Fibroblast of the conjunctiva (primary cell): Measurements from ENCODE around the gene KCTD1.
A peak's percentile ranks its signal among the peaks of the same experiment; 100 is the strongest.

ENCODE experiments used
- DNase-seq: peaks from one replicate; pipeline ENCODE4 v3.0.0-alpha.2; 2010; ENCODE audit warnings: low read depth

The KCTD1 gene

DNA sequence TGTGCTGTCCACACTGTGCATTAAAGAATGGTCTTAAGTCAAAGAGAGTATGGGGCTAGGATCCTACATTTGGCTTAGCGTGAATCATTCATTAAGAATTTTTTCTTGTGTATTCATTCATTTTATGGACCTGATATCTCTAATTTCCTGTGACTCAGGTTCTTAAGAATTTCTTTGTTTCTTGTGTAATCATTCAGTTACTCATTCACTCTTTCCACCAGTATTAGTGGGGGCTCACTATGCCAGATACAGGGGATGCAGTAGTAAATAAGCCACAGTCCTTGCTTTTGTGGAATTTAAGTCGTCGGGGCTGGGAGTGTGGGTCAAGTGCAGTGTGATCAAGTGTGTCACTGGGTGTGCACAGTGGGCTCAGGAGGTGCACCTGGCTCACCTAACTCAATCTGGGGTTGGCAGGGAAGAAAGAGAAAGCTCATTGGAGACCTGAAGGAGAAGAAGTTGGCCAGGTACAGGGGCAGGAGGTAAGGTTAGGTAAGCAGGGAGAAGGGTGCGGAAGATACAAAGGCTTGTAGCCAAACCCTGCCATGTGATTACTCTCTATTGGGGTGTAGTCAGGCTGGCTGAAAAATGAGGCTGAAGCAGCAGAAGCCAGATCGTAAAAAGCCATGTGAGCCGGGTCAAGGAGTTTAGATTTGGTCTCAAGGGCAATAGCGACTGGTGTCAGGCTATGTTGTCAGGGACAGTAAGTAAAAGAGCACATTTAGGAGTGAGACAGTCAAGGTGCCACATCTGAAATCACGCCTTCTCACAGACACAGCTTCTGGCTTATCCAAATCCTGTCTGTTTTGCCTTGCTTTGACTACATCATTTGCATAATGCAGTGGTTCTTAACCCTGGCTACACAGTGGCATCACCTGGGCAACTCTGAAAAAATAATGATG is 67.2 kb downstream of the KCTD1 start:
- DNase-seq: peak; percentile 72

DNA sequence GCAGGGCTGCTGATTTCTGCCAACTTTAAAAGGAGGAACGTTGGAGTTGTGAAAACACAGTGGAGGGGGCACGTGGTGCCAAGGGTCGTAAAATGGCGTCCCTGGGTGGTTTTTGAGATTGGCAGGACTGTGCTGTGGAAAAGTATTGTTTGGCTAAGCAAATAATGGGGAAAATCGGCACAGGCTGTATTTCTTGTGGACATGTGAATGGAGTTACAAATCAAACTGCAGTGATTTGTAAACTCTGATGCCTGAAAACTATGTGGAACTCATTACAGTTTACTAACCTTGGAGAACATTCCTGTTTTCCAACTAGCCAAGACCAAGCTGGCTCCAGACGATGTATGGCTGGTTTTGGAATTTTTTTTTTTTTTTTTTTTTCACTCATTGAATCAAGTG is 68.7 kb downstream of the KCTD1 start:
- no peak for DNase-seq

DNA sequence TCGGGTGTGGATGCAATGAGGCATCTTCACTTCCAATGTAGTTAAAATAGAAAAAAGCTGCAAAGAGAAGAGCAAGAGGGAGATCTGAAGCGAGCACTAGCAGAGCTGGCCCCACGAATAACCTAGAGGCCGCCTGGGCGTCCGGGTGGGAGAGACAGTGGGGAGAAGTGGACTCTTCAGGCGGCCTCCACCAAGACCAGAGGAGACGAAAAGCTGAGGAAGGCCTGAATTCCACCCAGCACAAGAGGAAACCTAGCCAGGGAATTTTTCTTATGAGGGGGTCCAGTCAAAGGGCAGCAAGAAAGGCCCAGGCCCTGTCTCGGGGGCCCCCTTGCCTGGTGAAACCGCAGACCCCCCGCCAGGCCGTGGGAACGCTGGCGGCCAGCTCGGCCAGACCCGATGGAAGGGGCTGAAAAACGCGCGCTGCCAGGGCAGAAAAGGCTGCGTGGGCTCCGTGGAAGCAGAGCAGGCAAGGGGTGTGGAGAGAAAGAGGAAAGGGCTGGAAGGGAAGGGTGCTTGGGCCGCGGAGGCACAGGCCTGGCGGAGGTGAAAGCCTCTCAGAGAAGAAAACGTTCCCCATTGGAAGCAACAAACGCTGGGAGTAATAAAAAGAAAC is 69.2 kb downstream of the KCTD1 start:
- no peak for DNase-seq

DNA sequence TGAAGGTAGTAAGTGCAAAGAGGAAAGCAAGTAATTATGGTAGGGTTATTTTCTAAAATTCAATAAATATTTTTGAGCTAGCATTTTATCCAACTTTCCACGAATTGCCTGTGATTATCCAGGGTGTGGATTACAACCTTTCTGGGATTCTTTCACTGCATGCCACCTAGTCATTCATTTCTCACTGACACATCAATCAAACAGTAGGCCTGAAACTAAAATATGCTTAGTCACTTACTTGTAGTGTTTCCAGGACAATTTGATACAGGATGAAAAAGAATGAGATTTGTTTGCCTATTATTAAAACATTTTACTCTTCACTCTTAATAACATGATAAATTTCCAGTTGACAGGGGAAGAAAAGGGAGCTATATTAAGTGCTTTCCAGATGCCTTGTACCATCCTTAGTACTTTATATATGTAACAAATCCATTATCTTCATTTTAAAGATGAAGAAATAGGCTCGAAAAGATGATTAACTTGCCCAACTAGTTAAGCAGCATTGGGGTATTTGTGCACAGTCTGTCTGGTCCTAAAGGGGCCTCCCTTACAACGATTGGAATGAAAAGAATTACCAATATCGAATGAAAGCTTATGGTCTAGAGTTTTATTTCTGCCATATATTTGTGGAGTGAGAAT is 70.4 kb downstream of the KCTD1 start:
- DNase-seq: no peak

DNA sequence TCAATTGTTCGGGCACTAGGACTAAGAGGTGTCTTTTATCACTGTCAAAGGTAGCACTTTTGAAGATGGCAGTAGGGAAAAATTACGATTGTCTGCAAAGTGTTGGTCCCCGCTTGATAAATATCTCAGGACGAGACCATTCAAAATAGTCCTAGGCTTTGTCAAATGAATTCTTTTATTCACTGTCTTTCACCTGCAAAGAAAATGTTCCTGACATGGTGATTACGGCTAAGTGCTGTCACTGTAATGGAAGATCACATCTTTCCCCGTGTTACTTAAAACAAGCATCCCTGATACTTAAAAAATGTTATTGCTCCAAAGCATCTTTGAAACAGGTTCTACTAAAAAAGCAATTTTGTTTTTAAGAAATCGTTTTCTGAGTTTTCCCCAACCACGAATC is 71.7 kb downstream of the KCTD1 start:
- DNase-seq: no peak

DNA sequence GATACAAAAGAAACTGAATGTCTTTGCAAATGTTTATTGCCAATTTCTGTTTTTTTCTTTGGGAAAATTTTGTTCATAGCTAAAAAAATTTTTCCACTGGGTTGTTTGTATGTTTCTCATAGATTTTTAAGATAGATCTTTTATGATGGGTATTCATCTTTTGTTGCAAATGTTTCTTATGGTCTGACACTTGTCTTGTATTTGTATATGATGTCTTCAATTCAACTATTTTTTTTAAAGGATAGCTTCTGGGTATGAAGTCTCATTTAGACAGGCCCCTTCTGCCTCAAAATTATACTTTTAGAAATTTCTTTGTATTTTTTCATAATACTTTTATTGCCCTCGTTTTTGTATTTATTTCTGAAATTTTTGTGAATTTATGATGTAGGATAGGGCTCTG is 73.8 kb downstream of the KCTD1 start:
- DNase-seq: no peak

DNA sequence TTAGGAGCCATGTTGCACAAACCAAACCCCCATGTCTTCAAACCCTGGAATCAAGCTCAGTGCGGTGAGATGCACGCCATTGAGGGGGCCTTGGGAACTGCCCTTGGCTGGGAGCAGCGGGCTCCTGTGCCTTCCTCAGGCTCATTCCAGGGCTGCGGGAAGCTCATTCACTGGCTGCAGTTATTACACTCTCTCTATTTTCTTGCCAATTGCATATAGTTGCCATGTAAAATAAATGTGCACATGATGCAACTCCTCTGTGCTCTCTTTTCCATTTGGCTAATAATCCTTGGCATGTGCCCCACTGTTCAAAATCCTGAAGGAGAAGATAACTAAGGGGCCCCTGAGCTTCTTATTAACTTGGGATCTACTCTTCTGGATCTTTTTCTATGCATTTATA is 74.7 kb downstream of the KCTD1 start:
- DNase-seq: peak; percentile 39

DNA sequence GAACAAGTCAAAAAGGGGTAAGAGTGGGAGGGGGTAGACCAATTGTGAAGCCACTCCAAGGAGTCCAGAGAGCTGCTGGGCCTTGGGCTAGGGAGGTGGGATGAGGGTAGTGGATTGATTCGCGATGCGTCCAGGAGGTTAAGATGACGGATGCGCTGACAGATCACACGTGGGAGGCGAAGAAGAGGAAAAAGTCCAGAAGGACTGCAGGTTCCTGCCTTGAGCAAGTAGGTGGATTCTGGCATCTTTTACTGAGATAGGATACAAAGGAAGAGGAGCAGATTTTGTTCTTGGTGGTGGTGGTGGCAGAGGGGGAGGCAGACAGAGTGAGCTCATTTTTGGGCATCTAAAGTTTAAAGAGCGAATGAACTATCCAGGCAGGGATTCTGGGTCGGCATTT is 76.5 kb downstream of the KCTD1 start:
- DNase-seq: no peak

DNA sequence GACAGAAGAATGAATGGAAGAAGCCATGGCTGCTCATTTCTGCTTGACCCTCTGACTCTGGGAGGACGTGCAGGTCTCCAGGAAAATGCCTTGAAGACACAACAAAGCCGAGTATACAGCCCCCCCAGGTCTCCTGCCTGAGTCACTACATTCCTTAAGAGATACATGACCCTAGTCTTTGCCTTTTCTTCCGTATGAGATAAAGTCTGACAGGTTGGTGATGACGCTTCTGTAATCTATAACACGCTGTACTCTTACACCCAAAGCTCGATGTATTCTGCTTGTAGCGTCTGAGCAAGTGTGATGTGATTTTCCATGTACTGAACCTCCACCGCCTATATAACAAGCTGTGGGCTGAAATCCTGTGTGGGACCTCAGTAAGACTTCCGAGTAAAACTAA is 77.3 kb downstream of the KCTD1 start:
- DNase-seq: no peak

DNA sequence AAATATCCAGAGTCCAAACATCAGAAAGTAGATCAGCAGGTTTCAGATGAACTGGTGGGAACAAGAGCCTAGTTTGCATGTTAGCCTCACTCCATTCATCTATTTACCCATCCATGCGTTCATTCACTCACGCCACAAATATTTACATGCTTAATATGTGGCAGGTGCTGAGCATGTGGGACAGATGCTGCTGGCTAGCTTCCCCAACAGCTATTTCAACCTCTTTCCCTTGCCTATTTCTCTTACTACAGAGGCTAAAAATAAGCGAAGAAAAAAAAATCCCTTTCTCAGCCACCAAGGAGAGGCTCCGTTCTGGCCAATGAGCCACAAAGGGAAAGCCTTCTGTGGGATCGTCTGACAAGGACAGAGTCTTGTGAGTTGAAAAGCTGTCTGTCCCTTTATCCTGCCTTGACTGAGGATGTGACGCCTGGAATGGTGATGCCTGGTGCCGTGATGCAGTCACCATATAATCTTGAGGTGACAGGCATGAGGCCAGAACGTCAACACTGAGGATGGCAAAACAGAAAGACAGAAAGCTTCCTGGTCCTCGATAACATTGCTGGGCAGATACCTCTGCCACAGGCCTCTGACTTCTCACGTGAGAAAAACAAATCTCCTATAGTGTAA is 78.2 kb downstream of the KCTD1 start:
- no peak for DNase-seq

DNA sequence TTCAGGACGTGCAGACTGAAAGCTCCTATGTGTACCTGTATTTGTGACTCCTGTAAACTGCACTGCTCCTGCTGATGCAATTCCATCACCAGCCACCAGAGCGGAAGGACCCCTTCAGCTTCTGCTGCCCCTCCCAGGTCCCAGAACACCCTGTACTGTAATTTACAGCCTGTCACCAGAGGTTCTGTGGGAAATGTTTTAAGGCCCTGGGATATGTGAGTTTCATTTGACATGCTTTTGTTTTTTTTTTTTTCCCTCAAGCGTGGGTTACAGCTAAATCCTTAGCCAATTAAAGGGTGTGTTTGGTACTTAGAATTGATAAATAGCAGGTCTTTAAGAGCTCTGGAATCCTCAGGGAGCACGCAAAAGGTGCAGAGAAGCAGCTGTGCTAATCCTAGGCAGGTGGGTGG is 79.4 kb downstream of the KCTD1 start:
- DNase-seq: no peak

DNA sequence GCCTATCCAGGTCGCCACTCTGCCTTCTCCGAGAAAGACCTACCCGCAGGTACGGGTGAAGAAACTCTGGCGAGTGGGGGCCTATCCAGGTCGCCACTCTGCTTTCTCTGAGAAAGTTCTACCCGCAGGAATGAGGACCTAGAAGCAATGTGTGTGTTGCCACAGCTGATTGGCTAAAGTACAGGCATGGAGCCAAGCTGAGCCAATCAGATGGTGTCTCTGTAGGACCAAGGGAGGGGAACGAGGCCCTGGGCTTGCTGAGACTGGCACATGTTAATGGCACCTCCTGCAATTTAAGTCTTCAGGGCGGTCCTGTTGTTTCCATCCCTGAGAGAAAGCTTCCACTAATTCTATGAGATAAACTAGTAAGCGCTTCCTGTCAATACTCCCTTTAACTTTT is 82.3 kb downstream of the KCTD1 start:
- no peak for DNase-seq

DNA sequence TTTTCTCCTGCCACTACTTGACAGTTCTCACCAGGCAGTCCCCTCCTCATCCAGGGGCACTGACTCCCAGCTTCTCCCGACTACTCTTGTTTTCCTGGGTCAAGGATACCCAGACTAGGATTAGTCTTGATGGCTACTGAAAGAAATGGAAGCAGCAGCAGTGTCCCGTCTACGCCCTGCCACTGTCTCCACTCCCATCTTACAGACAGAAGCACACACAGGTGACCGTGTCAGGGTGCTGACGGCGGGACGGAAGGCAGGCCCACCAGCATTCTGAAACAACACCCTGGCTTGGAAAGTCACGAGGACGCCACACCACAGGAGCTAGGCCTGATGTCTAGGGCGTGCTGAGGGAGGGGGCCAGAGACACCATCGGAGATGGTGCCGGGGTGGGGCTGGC is 82.9 kb downstream of the KCTD1 start:
- DNase-seq: no peak

DNA sequence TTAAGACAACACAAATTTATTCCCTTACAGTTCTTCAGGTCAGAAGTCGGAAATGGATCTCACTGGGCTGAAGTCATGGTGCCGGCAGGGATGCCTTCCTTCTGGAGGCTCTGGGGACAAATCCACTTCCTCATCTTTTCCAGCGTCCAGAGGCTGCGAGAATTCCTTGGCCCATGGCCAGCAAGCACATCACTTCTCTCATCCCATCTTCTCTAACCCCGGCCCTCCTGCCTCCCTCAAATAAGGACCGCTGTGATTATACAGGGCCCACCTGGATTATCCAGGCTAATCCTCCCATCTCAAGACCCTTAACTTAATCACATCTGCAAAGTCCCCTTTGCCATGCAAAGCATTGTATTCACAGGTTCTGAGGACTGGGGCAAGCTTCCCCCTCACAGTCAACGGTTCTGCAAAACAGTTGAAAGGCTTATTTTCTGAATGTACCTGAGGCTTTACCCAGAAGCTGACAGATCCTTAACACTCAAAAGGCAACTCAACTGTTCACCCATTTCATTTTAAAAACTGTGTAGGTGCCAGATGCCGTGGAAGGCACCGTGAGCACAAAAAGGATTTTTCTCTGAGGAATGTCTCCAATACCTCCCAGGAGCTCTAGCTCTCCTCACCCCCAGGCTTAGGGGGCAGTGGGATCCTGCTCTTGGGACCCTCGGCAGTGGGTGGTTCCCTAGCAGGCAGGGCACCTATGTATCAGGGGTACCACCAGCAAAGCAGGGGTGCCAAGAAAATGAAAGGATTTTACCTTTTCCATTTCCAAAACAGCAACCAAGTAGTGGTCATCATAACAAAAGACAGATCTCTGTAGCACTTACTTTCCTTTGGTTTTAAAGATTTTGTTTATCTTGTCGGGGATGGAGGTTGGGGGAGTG is 84.0 kb downstream of the KCTD1 start:
- no peak for DNase-seq

DNA sequence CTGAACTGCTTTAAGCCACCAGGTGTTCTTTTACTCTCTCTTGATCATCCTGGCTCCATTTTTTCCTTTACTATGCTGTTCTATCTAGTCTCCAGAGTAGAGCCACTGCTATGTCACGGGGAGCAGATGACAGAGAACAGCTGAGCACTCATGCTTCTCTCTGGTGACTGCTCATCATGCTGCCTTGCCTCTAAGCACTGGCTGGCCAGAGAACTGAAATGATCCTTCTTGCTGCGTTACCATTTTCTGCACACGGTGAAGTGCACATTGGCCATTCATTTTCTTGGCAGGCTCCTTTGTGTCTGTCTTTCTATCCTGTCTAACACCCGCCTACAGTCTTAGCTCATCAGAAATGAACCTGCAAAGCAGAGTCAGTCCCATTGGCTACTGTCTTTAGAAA is 86.0 kb downstream of the KCTD1 start:
- DNase-seq: no peak

DNA sequence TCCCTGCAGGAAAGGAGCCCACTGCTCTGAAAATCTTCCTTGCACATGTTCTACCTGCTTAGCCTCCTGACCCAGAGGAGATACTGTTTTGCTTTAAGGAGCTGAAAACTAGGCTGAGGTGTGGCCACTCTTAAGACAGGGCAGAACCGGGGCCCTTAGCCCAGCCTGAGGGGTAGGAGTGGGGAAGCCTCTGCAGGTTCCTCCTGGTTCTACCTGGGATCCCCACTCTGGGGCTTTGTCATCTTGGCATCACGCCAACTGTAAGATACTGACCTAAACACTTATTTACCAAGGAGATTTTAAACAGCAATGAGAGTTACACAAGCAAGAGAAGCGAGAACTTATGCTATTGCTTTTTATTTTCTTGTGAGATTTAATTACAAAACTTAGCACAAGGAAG is 86.9 kb downstream of the KCTD1 start:
- DNase-seq: no peak

DNA sequence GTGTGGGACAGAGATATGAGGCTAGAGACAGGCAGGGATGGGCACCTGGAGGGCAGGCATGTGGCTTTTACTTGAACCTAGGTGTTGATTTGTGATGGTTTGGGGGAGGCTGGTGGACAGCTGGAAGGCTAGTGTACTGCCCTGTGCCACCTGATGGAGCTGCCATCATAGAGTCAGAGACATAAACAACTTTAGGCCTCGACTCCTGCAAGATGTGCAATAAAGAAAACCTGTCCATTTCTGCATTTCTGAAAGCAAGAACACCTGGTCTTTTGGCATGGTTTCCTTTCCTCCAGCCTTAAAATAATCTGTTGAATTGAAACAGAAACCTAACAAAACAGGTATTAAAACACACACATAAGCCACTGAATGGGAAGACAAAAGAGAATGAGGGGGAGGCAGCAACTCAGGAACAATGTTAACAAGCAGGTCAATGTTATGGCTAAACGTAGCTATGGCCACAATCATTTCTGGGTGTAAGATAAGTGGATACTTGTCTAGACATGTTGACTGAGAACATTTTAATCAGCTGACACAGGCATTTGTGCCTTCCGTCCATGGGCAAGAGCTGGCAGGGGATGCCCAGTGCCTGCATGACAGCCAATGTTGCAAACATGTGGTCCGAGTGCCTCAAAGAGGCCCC is 87.8 kb downstream of the KCTD1 start:
- DNase-seq: no peak

DNA sequence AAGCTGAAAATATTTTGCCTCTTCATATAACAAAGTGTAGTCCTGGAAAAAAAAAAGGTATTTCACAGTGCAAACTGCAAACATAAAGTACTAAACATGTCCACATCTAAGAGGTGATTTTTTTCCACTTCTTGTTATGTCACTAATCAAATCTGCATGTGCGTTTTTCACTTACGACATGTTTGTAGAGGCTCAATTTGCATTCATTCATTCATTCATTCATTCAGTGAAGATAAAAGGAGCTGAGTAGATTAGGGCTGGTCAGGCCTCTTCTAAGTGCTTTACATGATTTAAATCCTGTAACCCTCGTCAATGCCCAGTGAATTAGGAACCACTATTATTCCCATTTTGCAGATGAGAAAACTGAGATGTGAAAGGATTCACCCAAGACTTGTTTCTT is 88.5 kb downstream of the KCTD1 start:
- DNase-seq: no peak

DNA sequence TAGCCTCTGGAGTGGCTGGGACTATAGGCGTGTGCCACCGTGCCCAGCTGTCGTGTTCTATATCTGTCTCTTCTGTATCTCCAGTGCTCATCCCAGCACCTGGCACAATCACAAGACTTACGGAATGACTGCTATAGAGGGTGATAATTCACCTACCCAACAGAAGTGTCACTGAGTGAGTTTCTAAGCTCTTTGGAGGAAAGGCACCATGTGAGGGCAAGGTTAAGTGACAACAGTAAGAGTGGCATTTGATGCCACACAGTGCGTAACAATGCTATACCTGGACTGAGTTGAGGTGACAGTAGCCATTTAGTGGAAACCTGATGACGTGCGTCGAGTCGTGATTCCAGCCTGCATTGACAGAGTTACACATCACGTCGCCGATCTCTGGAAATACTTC is 89.0 kb downstream of the KCTD1 start:
- DNase-seq: no peak

DNA sequence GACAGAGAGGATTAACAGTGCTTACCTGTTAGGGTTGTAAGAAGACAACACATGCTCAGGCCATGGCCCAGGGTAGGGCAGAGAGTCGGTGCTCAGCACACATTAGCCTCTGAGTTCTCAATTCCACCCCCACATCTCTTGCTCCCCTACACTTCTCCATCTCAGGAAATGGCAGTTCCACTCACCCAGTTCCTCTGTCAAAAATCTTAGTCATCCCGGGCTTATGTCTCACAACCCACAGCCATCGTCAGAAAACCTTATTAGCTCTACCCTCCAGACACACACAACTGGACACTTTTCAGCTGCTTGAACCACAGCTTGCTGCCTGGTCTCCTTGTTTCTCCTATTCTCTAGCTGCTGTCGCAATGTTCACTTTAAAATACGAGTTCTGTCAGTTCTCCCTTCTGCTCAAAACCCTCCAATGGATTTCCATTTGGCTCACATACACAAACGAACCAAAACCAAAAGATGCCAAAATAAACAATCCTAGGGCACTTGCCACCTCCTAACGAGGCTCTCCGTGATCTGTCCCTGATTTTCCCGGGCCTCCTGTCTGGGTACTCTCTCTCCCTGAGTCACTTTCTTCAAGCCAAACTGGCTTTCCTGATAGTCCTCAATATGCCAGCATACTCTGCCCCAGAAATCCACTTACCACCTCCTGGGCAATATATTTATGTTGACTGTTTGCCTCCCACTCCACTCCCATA is 89.7 kb downstream of the KCTD1 start:
- no peak for DNase-seq
